ENCODE measurements around the gene GHRH. TPM values are rescaled to one million over a fixed set of nuclear protein-coding genes. Genes with fewer than 3 reads are reported as not detected.

The GHRH gene
- total RNA-seq, 3 donors from 2014 or later (not counting 1 experiment from before 2014, with no cell fraction given): not detected

DNA sequence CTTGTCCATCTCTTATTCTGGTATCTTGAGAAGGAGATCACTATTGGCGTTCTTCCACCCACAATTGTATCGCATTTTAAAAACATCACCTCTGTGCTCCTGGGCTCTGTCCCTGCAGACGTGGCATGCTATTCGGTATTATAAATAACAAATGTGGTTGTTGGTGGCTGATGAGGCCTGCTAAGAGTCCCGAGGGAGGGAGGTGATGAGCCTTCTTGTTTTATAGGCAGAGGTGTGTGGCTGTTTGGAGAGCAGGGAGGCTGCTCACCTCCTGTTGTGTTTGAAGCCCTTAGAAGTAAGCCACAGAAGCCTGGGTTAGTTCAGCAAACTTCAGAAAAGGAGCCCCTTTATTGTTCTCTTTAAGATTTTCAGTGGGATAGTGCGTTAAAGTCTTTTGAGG is 43.5 kb upstream of the GHRH start:
- intact Hi-C loops (cut with micrococcal nuclease): no loop called here
- Histone ChIP-seq H3K36me3 (ENCODE audit: control insufficient read depth, insufficient read depth, low read length) (peaks cover 48% of the 10 kb centered on the region), H3K9me3 (ENCODE audit: control insufficient read depth, insufficient read depth, low read length) (no peaks in the 10 kb centered on the region), H3K27ac (ENCODE audit: low read length) (no peak overlapping the region), H3K4me1 (ENCODE audit: control insufficient read depth, insufficient read depth, low read length) (no peaks in the 10 kb centered on the region), H3K27me3 (ENCODE audit: control insufficient read depth, insufficient read depth, low read length) (no peaks in the 10 kb centered on the region), H3K4me3 (ENCODE audit: low read length) (no peak overlapping the region)
- WGBS (ENCODE audit: insufficient coverage): 90% methylated on average over 5 of the region's 6 CpGs
- H3K4me1 Mint-ChIP-seq: peaks cover 0 to 16% of the 10 kb centered on the region in 2 donors
- DNase-seq: no peak
- ATAC-seq: no peak
- H3K36me3 Mint-ChIP-seq: no peaks in the 10 kb centered on the region
- no peak overlapping the region for H3K4me3 Mint-ChIP-seq
- TF ChIP-seq, protein P1, sequence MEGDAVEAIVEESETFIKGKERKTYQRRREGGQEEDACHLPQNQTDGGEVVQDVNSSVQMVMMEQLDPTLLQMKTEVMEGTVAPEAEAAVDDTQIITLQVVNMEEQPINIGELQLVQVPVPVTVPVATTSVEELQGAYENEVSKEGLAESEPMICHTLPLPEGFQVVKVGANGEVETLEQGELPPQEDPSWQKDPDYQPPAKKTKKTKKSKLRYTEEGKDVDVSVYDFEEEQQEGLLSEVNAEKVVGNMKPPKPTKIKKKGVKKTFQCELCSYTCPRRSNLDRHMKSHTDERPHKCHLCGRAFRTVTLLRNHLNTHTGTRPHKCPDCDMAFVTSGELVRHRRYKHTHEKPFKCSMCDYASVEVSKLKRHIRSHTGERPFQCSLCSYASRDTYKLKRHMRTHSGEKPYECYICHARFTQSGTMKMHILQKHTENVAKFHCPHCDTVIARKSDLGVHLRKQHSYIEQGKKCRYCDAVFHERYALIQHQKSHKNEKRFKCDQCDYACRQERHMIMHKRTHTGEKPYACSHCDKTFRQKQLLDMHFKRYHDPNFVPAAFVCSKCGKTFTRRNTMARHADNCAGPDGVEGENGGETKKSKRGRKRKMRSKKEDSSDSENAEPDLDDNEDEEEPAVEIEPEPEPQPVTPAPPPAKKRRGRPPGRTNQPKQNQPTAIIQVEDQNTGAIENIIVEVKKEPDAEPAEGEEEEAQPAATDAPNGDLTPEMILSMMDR (IDR thresholded peaks at IDR 0.05): no peak
- H3K27ac Mint-ChIP-seq: no peak overlapping the region
- H3K27me3 Mint-ChIP-seq (ENCODE audit: low read depth in 2 of 2): no peaks in the 10 kb centered on the region
- no peaks in the 10 kb centered on the region for H3K9me3 Mint-ChIP-seq

DNA sequence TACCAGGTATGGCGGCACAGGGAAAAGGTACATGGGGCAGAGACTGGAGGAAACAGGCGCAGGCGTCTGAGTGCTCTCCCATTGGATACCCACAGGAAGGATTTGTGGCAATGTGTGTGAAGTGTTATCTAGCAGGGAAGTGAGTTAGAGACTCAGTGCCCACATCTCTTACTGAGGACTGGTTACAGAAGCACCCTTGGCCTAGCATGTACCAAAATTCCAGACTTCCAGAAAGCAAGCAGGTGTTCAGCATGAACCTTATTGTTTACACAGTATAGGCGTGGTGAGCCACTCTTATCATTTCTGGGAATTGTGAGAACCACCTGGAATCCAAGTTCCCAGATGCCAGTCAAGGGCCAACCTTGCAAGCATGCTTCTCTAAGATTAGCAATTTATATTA is 42.0 kb upstream of the GHRH start:
- H3K36me3 ChIP-seq (ENCODE audit: control insufficient read depth, insufficient read depth, low read length): peaks cover 46% of the 10 kb centered on the region
- no peak overlapping the region for H3K27ac ChIP-seq (ENCODE audit: low read length)
- no peaks in the 10 kb centered on the region for H3K36me3 Mint-ChIP-seq
- peak overlapping the region in 1 of 2 donors; percentile 10 for H3K27ac Mint-ChIP-seq
- no peak overlapping the region for H3K4me3 Mint-ChIP-seq
- no peaks in the 10 kb centered on the region for H3K27me3 Mint-ChIP-seq (ENCODE audit: low read depth in 2 of 2)
- intact Hi-C loops (cut with micrococcal nuclease): no loop called here
- H3K27me3 ChIP-seq (ENCODE audit: control insufficient read depth, insufficient read depth, low read length): no peaks in the 10 kb centered on the region
- TF ChIP-seq, protein P1 (IDR thresholded peaks at IDR 0.05): no peak
- peaks cover 0 to 19% of the 10 kb centered on the region in 2 donors for H3K4me1 Mint-ChIP-seq
- no peaks in the 10 kb centered on the region for H3K9me3 ChIP-seq (ENCODE audit: control insufficient read depth, insufficient read depth, low read length)
- no peak overlapping the region for H3K4me3 ChIP-seq (ENCODE audit: low read length)
- ATAC-seq: no peak
- H3K4me1 ChIP-seq (ENCODE audit: control insufficient read depth, insufficient read depth, low read length): no peaks in the 10 kb centered on the region
- DNase-seq: no peak
- WGBS (ENCODE audit: insufficient coverage): 88% methylated on average over 4 of the region's 4 CpGs
- no peaks in the 10 kb centered on the region for H3K9me3 Mint-ChIP-seq

DNA sequence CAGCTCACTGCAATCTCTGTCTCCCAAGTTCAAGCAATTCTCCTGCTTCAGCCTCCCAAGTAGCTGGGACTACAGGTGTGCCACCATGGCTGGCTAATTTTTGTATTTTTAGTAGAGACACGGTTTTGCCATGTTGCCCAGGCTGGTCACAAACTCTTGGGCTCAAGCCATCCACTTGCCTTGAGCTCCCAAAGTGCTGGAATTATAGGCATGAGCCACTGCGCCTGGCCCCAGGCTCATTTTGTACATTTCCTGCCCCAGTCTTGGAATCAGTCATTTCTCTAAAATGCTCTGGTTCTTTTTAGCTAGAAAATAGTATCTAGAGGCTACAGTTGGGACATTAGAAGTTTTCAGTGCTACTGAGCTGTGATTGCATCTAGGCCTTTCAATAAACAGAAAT is 41.4 kb upstream of the GHRH start:
- peak overlapping the region in 1 of 2 donors; percentile 10 for H3K27ac Mint-ChIP-seq
- no peak overlapping the region for H3K4me3 ChIP-seq (ENCODE audit: low read length)
- no peak for ATAC-seq
- H3K4me1 ChIP-seq (ENCODE audit: control insufficient read depth, insufficient read depth, low read length): no peaks in the 10 kb centered on the region
- peaks cover 0 to 23% of the 10 kb centered on the region in 2 donors for H3K4me1 Mint-ChIP-seq
- H3K36me3 Mint-ChIP-seq: no peaks in the 10 kb centered on the region
- WGBS (ENCODE audit: insufficient coverage): 87% methylated on average over 2 of the region's 2 CpGs
- H3K36me3 ChIP-seq (ENCODE audit: control insufficient read depth, insufficient read depth, low read length): peaks cover 44% of the 10 kb centered on the region
- DNase-seq: no peak
- H3K4me3 Mint-ChIP-seq: no peak overlapping the region
- intact Hi-C loops (cut with micrococcal nuclease): no loop called here
- H3K9me3 ChIP-seq (ENCODE audit: control insufficient read depth, insufficient read depth, low read length): no peaks in the 10 kb centered on the region
- H3K9me3 Mint-ChIP-seq: no peaks in the 10 kb centered on the region
- TF ChIP-seq, protein P1 (IDR thresholded peaks at IDR 0.05): no peak
- H3K27me3 ChIP-seq (ENCODE audit: control insufficient read depth, insufficient read depth, low read length): no peaks in the 10 kb centered on the region
- no peak overlapping the region for H3K27ac ChIP-seq (ENCODE audit: low read length)
- H3K27me3 Mint-ChIP-seq (ENCODE audit: low read depth in 2 of 2): no peaks in the 10 kb centered on the region

DNA sequence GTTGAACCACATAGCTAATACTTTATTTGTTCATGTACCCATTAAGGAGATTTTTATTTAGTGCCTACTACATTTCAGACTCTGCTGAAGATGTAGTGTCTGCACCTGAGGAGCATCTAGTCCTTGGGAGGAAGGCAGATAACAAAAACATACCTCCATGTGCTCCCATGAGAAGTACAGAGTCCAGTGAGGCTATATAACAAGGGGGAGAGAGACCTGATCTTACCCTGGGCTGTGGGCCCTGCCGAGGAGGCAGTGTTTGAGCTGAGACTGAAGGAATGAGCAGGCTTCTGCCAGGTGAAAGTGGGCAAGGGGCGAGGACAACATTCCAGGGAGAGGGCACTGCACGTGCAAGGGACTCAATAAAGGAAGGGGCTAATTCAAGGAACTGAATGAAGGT is 39.9 kb upstream of the GHRH start:
- DNase-seq (no peak), ATAC-seq (no peak)
- no peak overlapping the region for H3K27ac ChIP-seq (ENCODE audit: low read length)
- H3K4me1 ChIP-seq (ENCODE audit: control insufficient read depth, insufficient read depth, low read length): no peaks in the 10 kb centered on the region
- H3K27me3 ChIP-seq (ENCODE audit: control insufficient read depth, insufficient read depth, low read length): no peaks in the 10 kb centered on the region
- WGBS (ENCODE audit: insufficient coverage): 89% methylated on average over 3 of the region's 3 CpGs
- intact Hi-C loops (cut with micrococcal nuclease): no loop called here
- Mint-ChIP-seq H3K27me3 (ENCODE audit: low read depth in 2 of 2) (no peaks in the 10 kb centered on the region), H3K27ac (no peak overlapping the region), H3K4me1 (peaks cover 8 to 32% of the 10 kb centered on the region in 2 donors), H3K4me3 (no peak overlapping the region), H3K36me3 (no peaks in the 10 kb centered on the region), H3K9me3 (no peaks in the 10 kb centered on the region)
- TF ChIP-seq, protein P1 (IDR thresholded peaks at IDR 0.05): no peak
- no peaks in the 10 kb centered on the region for H3K9me3 ChIP-seq (ENCODE audit: control insufficient read depth, insufficient read depth, low read length)
- H3K4me3 ChIP-seq (ENCODE audit: low read length): no peak overlapping the region
- H3K36me3 ChIP-seq (ENCODE audit: control insufficient read depth, insufficient read depth, low read length): peaks cover 46% of the 10 kb centered on the region

Measured in natural killer cell (primary cell).